ENCODE data around the gene THBS2.

DNA sequence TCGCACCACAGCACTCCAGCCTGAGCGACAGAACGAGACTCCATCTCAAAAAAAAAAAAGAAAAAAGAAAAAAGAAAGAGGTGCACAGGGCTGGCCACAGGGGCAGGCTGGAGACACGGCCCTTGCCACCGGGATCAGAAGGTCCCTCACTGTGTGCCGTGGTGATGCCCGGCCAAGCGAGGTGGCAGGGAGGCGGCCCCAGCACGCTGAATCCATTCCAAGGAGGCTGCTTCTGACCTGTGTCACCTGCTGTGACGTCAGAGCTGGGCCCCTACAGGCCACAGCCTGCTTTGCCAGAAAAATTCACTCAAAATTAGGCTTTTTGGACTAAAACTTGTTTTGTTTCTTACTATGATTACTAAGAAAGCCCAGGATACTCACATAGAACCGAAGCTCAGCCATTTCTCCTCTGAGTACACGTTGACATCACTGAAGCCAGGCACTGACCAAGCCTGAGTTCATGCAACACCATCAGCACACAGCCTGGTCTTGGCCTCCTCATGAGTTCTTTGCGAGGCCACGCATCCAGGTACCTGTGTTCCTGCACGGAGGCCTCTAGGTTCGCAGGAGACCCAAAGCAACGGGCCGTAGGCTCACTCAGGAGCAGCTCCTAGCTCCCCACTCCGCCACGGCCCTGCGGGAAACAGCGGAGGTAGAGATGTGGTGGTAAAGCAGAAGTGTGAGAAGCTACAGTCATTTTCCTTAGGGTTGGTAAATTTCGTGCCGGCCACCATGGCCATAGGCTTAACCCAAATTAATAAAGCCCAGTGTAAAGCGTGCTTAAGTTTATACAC is 67.8 kb downstream of the THBS2 start:
- TF ChIP-seq, protein P1, sequence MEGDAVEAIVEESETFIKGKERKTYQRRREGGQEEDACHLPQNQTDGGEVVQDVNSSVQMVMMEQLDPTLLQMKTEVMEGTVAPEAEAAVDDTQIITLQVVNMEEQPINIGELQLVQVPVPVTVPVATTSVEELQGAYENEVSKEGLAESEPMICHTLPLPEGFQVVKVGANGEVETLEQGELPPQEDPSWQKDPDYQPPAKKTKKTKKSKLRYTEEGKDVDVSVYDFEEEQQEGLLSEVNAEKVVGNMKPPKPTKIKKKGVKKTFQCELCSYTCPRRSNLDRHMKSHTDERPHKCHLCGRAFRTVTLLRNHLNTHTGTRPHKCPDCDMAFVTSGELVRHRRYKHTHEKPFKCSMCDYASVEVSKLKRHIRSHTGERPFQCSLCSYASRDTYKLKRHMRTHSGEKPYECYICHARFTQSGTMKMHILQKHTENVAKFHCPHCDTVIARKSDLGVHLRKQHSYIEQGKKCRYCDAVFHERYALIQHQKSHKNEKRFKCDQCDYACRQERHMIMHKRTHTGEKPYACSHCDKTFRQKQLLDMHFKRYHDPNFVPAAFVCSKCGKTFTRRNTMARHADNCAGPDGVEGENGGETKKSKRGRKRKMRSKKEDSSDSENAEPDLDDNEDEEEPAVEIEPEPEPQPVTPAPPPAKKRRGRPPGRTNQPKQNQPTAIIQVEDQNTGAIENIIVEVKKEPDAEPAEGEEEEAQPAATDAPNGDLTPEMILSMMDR (IDR thresholded peaks at IDR 0.05), result no peak
- no peak for TF ChIP-seq EZH2phosphoT487 (IDR thresholded peaks at IDR 0.05)
